ENCODE results near the gene BABAM2.

Gene BABAM2

GRCh38 chr2:28263690-28264089, 373.2 kb downstream of the BABAM2 start:
- TF ChIP-seq CTCF (conservative IDR thresholded peaks at IDR 0.05; ENCODE audit: low read depth, low read length), result no peak
- no peak for DNase-seq (ENCODE audit: low read depth)
- H3K4me3 ChIP-seq (ENCODE audit: low read length), result no peak overlapping the region

- no peak overlapping the region for H3K4me3 ChIP-seq (ENCODE audit: low read length)
- no peak for TF ChIP-seq CTCF (conservative IDR thresholded peaks at IDR 0.05; ENCODE audit: low read depth, low read length)
These were observed 376.8 kb downstream of the BABAM2 start for GRCh38 chr2:28267282-28267681.

GRCh38 chr2:28268386-28268785, 377.9 kb downstream of the BABAM2 start:
- no peak for DNase-seq (ENCODE audit: low read depth)
- H3K4me3 ChIP-seq (ENCODE audit: low read length), result no peak overlapping the region
- no peak for TF ChIP-seq CTCF (conservative IDR thresholded peaks at IDR 0.05; ENCODE audit: low read depth, low read length)

More at GRCh38 chr2:28267282-28267681, 376.8 kb downstream of the BABAM2 start:
- no peak for DNase-seq (ENCODE audit: low read depth)

GRCh38 chr2:28269019-28269784, 378.7 kb downstream of the BABAM2 start:
- no peak for TF ChIP-seq CTCF (conservative IDR thresholded peaks at IDR 0.05; ENCODE audit: low read depth, low read length)
- no peak for DNase-seq (ENCODE audit: low read depth)
- H3K4me3 ChIP-seq (ENCODE audit: low read length), result no peak overlapping the region

GRCh38 chr2:28270456-28271152, 380.1 kb downstream of the BABAM2 start:
- H3K4me3 ChIP-seq (ENCODE audit: low read length), result no peak overlapping the region
- TF ChIP-seq CTCF (conservative IDR thresholded peaks at IDR 0.05; ENCODE audit: low read depth, low read length), result no peak

GRCh38 chr2:28271231-28271918, 380.8 kb downstream of the BABAM2 start:
- DNase-seq (ENCODE audit: low read depth), result no peak
- no peak overlapping the region for H3K4me3 ChIP-seq (ENCODE audit: low read length)
- TF ChIP-seq CTCF (conservative IDR thresholded peaks at IDR 0.05; ENCODE audit: low read depth, low read length), result no peak

More at GRCh38 chr2:28270456-28271152, 380.1 kb downstream of the BABAM2 start:
- no peak for DNase-seq (ENCODE audit: low read depth)
